ENCODE measurements around the gene DGKG. TPM values are rescaled to one million over a fixed set of nuclear protein-coding genes. Genes with fewer than 3 reads are reported as not detected.

The DGKG gene
- total RNA-seq, 4 donors from 2014 or later, result 1.2 to 13.7 (median 2.1) TPM

DNA sequence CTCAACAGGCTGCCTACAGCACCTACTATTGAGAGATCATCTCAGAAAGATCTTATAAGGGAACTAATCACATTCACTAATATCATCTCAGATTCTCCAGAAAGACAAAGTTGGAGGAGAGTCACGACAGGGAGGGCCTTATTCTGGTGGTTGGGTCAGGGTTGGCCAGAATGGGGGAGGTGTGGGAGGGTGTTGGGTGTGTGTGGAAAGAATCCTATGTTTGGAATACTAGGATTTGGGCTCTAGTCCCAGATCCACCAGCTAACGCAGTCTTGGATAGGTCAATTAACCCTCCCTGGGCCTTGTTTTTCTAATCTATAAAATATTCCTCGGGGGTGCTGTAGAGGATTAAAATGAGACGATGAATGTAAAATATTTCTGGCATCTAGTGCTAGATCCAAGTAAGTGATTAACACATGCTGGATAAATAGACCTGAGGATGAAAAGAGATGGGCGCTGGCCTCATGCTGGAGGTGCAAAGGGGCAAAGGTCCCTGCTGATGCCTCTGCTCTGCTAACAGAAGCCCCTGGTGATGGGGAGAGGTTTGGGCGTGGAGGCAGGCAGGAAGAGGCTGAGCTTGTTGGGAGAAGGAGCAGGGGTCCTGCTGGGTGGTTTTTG, 185.6 kb downstream of the DGKG start:
- Histone ChIP-seq H3K4me1 (peaks cover 0 to 30% (median 6%) of the 10 kb centered on the region in 3 donors), H3K27me3 (no peaks in the 10 kb centered on the region), H3K4me3 (no peak overlapping the region), H3K36me3 (no peaks in the 10 kb centered on the region), H3K27ac (no peak overlapping the region), H3K9me3 (no peaks in the 10 kb centered on the region)
- TF ChIP-seq, protein P1, sequence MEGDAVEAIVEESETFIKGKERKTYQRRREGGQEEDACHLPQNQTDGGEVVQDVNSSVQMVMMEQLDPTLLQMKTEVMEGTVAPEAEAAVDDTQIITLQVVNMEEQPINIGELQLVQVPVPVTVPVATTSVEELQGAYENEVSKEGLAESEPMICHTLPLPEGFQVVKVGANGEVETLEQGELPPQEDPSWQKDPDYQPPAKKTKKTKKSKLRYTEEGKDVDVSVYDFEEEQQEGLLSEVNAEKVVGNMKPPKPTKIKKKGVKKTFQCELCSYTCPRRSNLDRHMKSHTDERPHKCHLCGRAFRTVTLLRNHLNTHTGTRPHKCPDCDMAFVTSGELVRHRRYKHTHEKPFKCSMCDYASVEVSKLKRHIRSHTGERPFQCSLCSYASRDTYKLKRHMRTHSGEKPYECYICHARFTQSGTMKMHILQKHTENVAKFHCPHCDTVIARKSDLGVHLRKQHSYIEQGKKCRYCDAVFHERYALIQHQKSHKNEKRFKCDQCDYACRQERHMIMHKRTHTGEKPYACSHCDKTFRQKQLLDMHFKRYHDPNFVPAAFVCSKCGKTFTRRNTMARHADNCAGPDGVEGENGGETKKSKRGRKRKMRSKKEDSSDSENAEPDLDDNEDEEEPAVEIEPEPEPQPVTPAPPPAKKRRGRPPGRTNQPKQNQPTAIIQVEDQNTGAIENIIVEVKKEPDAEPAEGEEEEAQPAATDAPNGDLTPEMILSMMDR (IDR thresholded peaks at IDR 0.05), result no peak
- no peak for TF ChIP-seq POLR2A (IDR thresholded peaks at IDR 0.05)
- intact Hi-C loops (cut with DNase I), result no loop called here
- 46 to 56% methylated on average over 6 of the region's 6 CpGs for WGBS, 2 donors
- no peak for DNase-seq

DNA sequence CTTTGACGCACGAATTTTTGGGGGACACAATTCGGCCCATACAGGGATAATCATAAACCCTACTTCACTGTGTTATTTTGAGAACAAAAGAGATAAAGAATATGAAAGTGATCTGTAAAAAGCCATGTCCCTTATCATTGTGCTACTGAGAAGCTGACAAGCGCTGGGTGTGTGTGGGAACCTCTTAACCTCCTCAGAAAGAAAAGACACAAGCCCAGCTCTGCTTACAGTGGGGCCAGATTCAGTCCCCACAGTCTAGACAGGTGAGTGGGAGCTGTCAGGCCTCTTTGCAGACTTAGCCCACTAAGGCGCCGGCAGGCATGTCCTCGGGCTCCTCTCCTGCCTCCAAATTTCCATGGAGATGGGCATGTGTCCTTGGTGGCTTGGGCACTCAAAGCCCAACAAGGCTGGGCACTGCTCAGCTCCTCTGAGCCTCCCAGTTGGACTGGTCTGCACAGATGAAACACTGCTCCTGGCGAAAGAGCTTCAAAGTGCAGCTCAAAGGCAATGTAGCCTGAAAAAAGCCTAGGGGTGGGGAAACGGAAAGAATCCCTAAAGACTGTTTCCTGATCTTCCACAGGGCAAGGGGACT, 188.7 kb downstream of the DGKG start:
- WGBS, 2 donors, result 88 to 98% methylated on average over 8 to 9 of the region's 9 CpGs

DNA sequence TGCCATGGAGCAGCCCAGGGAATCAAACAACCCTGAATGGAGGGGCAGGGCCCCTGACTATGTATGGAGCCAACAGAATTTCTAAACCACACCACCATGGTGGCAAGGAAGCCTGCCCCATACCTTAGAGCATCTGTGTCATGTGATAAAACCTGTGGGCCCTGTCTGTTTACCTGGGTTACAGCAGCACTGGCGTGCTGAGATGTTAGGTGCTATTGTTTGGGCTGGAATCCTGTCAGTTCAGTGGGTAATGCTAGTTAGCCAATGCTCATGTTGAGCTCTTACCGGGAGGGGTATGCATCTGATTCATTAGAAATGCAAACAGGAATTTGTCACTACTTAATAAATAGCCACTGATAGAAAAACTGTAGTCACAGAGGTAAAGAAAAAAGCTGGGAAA, 189.7 kb downstream of the DGKG start:
- H3K36me3 ChIP-seq, result no peaks in the 10 kb centered on the region
- intact Hi-C loops (cut with DNase I), result no loop called here
- H3K27me3 ChIP-seq, result no peaks in the 10 kb centered on the region
- TF ChIP-seq POLR2A (IDR thresholded peaks at IDR 0.05), result no peak
- TF ChIP-seq, protein P1 (IDR thresholded peaks at IDR 0.05), result no peak
- H3K9me3 ChIP-seq, result no peaks in the 10 kb centered on the region
- no peak overlapping the region for H3K4me3 ChIP-seq
- no peak overlapping the region for H3K27ac ChIP-seq
- DNase-seq, result no peak
- 44% methylated on average over 1 of the region's 2 CpGs; no CpG with 5 or more reads in 1 of the 2 donors for WGBS, 2 donors
- peaks cover 0 to 32% (median 15%) of the 10 kb centered on the region in 3 donors for H3K4me1 ChIP-seq

More for the DNA sequence above, 188.7 kb downstream of the DGKG start:
- no peaks in the 10 kb centered on the region for H3K9me3 ChIP-seq
- DNase-seq, result no peak
- H3K4me1 ChIP-seq, result peaks cover 0 to 42% (median 15%) of the 10 kb centered on the region in 3 donors
- no peak overlapping the region for H3K27ac ChIP-seq
- no peaks in the 10 kb centered on the region for H3K36me3 ChIP-seq
- H3K4me3 ChIP-seq, result no peak overlapping the region
- intact Hi-C loops (cut with DNase I), result no loop called here
- H3K27me3 ChIP-seq, result no peaks in the 10 kb centered on the region
- TF ChIP-seq POLR2A (IDR thresholded peaks at IDR 0.05), result no peak
- TF ChIP-seq, protein P1 (IDR thresholded peaks at IDR 0.05), result no peak

DNA sequence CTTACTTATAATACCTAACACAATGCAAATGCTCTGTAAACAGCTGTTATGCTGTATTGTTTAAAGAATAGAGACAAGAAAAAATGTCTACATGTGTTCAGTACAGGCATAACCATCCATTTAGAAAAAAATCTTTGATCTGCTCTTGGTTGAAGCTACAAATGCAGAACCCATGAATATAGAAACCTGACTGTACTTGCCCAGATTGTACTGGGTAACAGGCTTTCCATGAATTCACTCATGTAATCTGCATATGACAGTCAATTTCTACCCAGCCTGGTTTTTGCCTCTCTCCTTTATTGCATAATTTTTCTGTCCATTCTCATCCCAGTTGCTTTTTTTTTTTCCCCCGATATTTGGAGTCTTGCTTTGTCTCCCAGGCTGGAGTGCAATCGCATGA, 190.5 kb downstream of the DGKG start:
- no peak for DNase-seq
- intact Hi-C loops (cut with DNase I), result no loop called here
- no peak for TF ChIP-seq POLR2A (IDR thresholded peaks at IDR 0.05)
- TF ChIP-seq, protein P1 (IDR thresholded peaks at IDR 0.05), result no peak
- H3K9me3 ChIP-seq, result no peaks in the 10 kb centered on the region
- WGBS, 2 donors, result 30 to 56% methylated on average over 2 of the region's 2 CpGs
- no peaks in the 10 kb centered on the region for H3K36me3 ChIP-seq
- H3K27ac ChIP-seq, result no peak overlapping the region
- H3K27me3 ChIP-seq, result no peaks in the 10 kb centered on the region
- no peak overlapping the region for H3K4me3 ChIP-seq
- peaks cover 0 to 25% (median 12%) of the 10 kb centered on the region in 3 donors for H3K4me1 ChIP-seq

DNA sequence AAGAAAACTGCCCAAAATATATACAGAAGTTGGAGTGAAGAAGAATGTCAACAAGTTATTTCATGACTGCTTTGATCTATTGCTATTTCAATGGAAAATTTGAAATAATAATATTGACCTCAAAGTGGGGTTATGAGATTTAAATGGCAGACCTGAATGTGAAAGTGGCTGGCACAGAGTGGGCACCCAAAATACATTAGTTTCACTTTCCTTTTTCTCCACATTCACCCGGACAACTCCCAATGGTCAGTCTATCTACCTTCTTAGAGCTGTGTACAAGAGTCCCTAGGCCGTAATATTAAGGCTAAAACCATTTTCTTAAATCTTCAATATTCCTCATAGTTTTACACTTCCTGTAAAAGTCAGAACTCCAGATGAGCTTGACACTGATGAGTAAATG, 191.5 kb downstream of the DGKG start:
- H3K9me3 ChIP-seq, result no peaks in the 10 kb centered on the region
- no peak for TF ChIP-seq POLR2A (IDR thresholded peaks at IDR 0.05)
- TF ChIP-seq, protein P1 (IDR thresholded peaks at IDR 0.05), result no peak
- H3K27ac ChIP-seq, result no peak overlapping the region
- H3K27me3 ChIP-seq, result no peaks in the 10 kb centered on the region
- WGBS, 2 donors, result 12 to 43% methylated on average over 2 of the region's 2 CpGs
- DNase-seq, result no peak
- intact Hi-C loops (cut with DNase I), result no loop called here
- peaks cover 0 to 25% (median 12%) of the 10 kb centered on the region in 3 donors for H3K4me1 ChIP-seq
- no peaks in the 10 kb centered on the region for H3K36me3 ChIP-seq
- H3K4me3 ChIP-seq, result no peak overlapping the region
